Prostate gland (tissue), 2 donors: ENCODE data around the gene ITPR2. TPM values are rescaled to one million over a fixed set of nuclear protein-coding genes. Genes with fewer than 3 reads are reported as not detected.
"Not testable (repeated sequence)": the region's sequence is repeated elsewhere in the genome, so short reads cannot be mapped to it uniquely, and the experiment has no call there.

Experiments used
- DNase-seq: peaks from one replicate; pipeline ENCODE4 v3.0.0-alpha.2; 2019; ENCODE audit warnings: low spot score
- H3K27ac ChIP-seq, 2 donors: fragments of 200-600 bp; sonication (generic); 2 replicates each; pipeline ENCODE4 v1.5.1; 2017 to 2019
- H3K27me3 ChIP-seq: fragments of 200-600 bp; sonication (generic); replicated peaks from 2 replicates; pipeline ENCODE4 v1.5.1; 2019; ENCODE audit not compliant: insufficient read depth
- H3K36me3 ChIP-seq, 2 donors: fragments of 200-600 bp; sonication (generic); 1 replicate in 1 of 2; 2 replicates in 1 of 2; pipeline versions ENCODE4 v1.5.1 to v1.8.1; 2017 to 2019
- H3K4me1 ChIP-seq: fragments of 200-600 bp; sonication (generic); replicated peaks from 2 replicates; pipeline ENCODE4 v1.5.1; 2019
- H3K4me3 ChIP-seq, 2 donors: fragments of 200-600 bp; sonication (generic); 2 replicates each; pipeline ENCODE4 v1.5.1; 2017 to 2019
- H3K9me3 ChIP-seq: fragments of 200-600 bp; sonication (generic); 2 replicates; pipeline ENCODE4 v1.5.1; 2017
- CTCF ChIP-seq, 4 experiments: fragments of 200-600 bp in 2 of 4; fragments of 450-650 bp in 2 of 4; sonication (generic) in 2 of 4; IDR thresholded peaks; 1 replicate in 3 of 4; 2 replicates in 1 of 4; pipeline ENCODE4 v1.5.1; 2016 to 2019; ENCODE audit warnings: antibody characterized with exemption in 4 of 4, mild to moderate bottlenecking in 2 of 4, moderate library complexity in 2 of 4
- POLR2A ChIP-seq: fragments of 450-650 bp; IDR thresholded peaks from one replicate; pipeline ENCODE4 v1.6.1; 2016; ENCODE audit warnings: antibody characterized with exemption, mild to moderate bottlenecking
- POLR2AphosphoS5 ChIP-seq: sonication (generic); formaldehyde crosslinking; IDR thresholded peaks from one replicate; pipeline ENCODE4 v1.6.1; 2017; ENCODE audit warnings: antibody characterized with exemption
- WGBS: methylation state at CpG from one replicate; pipeline ENCODE4 v1.1.5; 2018; 5-methylcytosine and 5-hydroxymethylcytosine counted together
- intact Hi-C: fragments of 100-400 bp; cut with DNase I; formaldehyde crosslinking; loops from one replicate; pipeline ENCODE4 v1.14.2; 2022
- total RNA-seq, 2 donors: library from RNA; depleted of rRNA; stranded (reverse); fragments of >200 nt; gene quantifications; one replicate each; pipeline ENCODE4 v1.1.0, GENCODE V29; 2016

The ITPR2 gene
- total RNA-seq, 2 donors from 2014 or later, result 30.0 to 44.4 TPM

GRCh38 chr12:26868447-26869103 is 35.6 kb upstream of the ITPR2 start:
- no peaks in the 10 kb centered on the region for H3K27me3 ChIP-seq
- H3K4me1 ChIP-seq, result no peaks in the 10 kb centered on the region
- no peaks in the 10 kb centered on the region for H3K36me3 ChIP-seq
- no peak overlapping the region for H3K27ac ChIP-seq
- TF ChIP-seq CTCF (IDR thresholded peaks at IDR 0.05) (no peak), POLR2AphosphoS5 (no peak), POLR2A (no peak)
- WGBS, result 93% methylated on average over 3 of the region's 3 CpGs
- DNase-seq, result no peak
- no peaks in the 10 kb centered on the region for H3K9me3 ChIP-seq
- H3K4me3 ChIP-seq, result no peak overlapping the region
- intact Hi-C loops, result no loop called here

- TF ChIP-seq POLR2AphosphoS5 (no peak), CTCF (IDR thresholded peaks at IDR 0.05) (no peak), POLR2A (no peak)
- intact Hi-C loops, result no loop called here
- Histone ChIP-seq H3K9me3 (no peaks in the 10 kb centered on the region), H3K36me3 (no peaks in the 10 kb centered on the region), H3K27ac (no peak overlapping the region), H3K4me1 (no peaks in the 10 kb centered on the region), H3K4me3 (no peak overlapping the region), H3K27me3 (no peaks in the 10 kb centered on the region)
- DNase-seq, result no peak
- WGBS, result 80% methylated on average over 2 of the region's 2 CpGs
These were observed 34.1 kb upstream of the ITPR2 start for GRCh38 chr12:26867080-26867479.

GRCh38 chr12:26863515-26863914 is 30.5 kb upstream of the ITPR2 start:
- Histone ChIP-seq H3K27me3 (no peaks in the 10 kb centered on the region), H3K4me1 (no peaks in the 10 kb centered on the region), H3K9me3 (no peaks in the 10 kb centered on the region), H3K4me3 (no peak overlapping the region), H3K27ac (no peak overlapping the region), H3K36me3 (no peaks in the 10 kb centered on the region)
- intact Hi-C loops, result no loop called here
- no peak for TF ChIP-seq POLR2AphosphoS5
- no peak for TF ChIP-seq CTCF (IDR thresholded peaks at IDR 0.05)
- TF ChIP-seq POLR2A, result no peak
- no peak for DNase-seq
- WGBS, result 67% methylated on average over 4 of the region's 4 CpGs

DNA sequence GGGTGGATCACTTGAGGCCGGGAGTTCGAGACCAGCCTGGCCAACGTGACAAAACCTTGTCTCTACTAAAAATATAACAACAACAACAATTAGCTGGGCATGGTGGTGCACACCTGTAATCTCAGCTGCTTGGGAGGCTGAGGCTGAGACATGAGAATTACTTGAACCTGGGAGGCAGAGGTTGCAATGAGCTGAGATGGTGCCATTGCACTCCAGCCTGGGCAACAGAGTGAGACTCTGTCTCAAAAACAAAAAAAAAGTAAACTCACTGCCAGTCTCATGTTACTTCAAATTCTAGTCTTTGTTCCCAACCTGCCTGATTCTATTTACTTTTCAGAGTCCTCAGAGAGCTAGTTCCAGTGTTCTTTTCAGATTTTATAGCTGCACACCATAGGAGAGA is 29.8 kb upstream of the ITPR2 start:
- intact Hi-C loops, H3K27me3 ChIP-seq, H3K4me1 ChIP-seq, H3K27ac ChIP-seq, H3K9me3 ChIP-seq, DNase-seq, H3K4me3 ChIP-seq, H3K36me3 ChIP-seq: not testable (repeated sequence)
- WGBS, result 99% methylated on average over 3 of the region's 3 CpGs

DNA sequence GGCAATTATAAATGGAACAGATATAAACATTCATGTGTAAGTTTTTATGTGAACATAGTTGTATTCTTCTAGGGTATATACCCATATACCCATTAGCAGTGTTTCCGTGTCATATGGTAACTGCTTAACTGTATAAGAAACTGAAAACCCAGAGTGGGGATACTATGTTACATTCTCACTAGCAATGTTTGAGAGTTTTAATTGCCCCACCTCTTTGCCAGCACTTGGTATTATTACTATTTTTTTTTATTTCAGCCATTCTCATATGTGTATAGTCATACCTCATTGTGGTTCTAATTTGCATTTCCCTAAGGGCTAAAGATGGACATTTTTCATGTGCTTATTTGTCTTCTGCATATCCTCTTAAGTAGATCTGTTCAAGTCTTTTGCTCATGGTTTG is 28.7 kb upstream of the ITPR2 start:
- WGBS, result 100% methylated on average over 1 of the region's 1 CpG
- H3K36me3 ChIP-seq, result no peaks in the 10 kb centered on the region
- intact Hi-C loops, result no loop called here

More for the DNA sequence above, 28.7 kb upstream of the ITPR2 start:
- H3K9me3 ChIP-seq, result no peaks in the 10 kb centered on the region
- H3K4me3 ChIP-seq, result no peak overlapping the region
- DNase-seq, result no peak
- no peak overlapping the region for H3K27ac ChIP-seq
- TF ChIP-seq POLR2A (no peak), CTCF (IDR thresholded peaks at IDR 0.05) (no peak), POLR2AphosphoS5 (no peak)
- no peaks in the 10 kb centered on the region for H3K4me1 ChIP-seq
- no peaks in the 10 kb centered on the region for H3K27me3 ChIP-seq
